HG02610 (cell line): ENCODE measurements around the gene GEMIN8.

Source experiments
- ATAC-seq: cut with Tn5 transposase; IDR thresholded peaks from one replicate; pipeline ENCODE4 v1.9.1; 2021; ENCODE audit warnings: mild to moderate bottlenecking, moderate library complexity; ENCODE audit not compliant: unreplicated experiment

Gene GEMIN8

GRCh38 chrX:14029425-14030173 is at the start of gene GEMIN8:
TSS of gene GEMIN8 (minus strand) at chrX:14029892. CDS start at chrX:14021478, 8,414 bp downstream.
- peak; percentile 77 for ATAC-seq

GRCh38 chrX:14076639-14077038 is 46.9 kb upstream of the GEMIN8 start:
- no peak for ATAC-seq

GRCh38 chrX:14073556-14073955 is 43.9 kb upstream of the GEMIN8 start:
- ATAC-seq = no peak

GRCh38 chrX:14073071-14073470 is 43.4 kb upstream of the GEMIN8 start:
- no peak for ATAC-seq

GRCh38 chrX:14065800-14066199 is 36.1 kb upstream of the GEMIN8 start:
- no peak for ATAC-seq

GRCh38 chrX:14064626-14065432 is 35.1 kb upstream of the GEMIN8 start:
- no peak for ATAC-seq

GRCh38 chrX:14062524-14062923 is 32.8 kb upstream of the GEMIN8 start:
- no peak for ATAC-seq

GRCh38 chrX:14056206-14056605 is 26.5 kb upstream of the GEMIN8 start:
- no peak for ATAC-seq

- ATAC-seq = no peak
Measured at GRCh38 chrX:14051416-14051815, 21.7 kb upstream of the GEMIN8 start.

- ATAC-seq = no peak
Measured at GRCh38 chrX:14050709-14051108, 21.0 kb upstream of the GEMIN8 start.

GRCh38 chrX:14043209-14043608 is 13.5 kb upstream of the GEMIN8 start:
- ATAC-seq = no peak

GRCh38 chrX:14039344-14039743 is 9.7 kb upstream of the GEMIN8 start:
- peak; percentile 43 for ATAC-seq

GRCh38 chrX:14038375-14039085 is 8.8 kb upstream of the GEMIN8 start:
- no peak for ATAC-seq

GRCh38 chrX:14032406-14032805 is 2.7 kb upstream of the GEMIN8 start:
- ATAC-seq = no peak

GRCh38 chrX:14030174-14030530 is 460 bp upstream of the GEMIN8 start:
- no peak for ATAC-seq

- no peak for ATAC-seq
Measured at GRCh38 chrX:14029039-14029424, 660 bp downstream of the GEMIN8 start.

GRCh38 chrX:14028473-14028872 is 1.2 kb downstream of the GEMIN8 start:
- peak; percentile 39 for ATAC-seq

- peak; percentile 48 for ATAC-seq
Measured at GRCh38 chrX:14027511-14028019, 2.1 kb downstream of the GEMIN8 start.

GRCh38 chrX:14027036-14027435 is 2.7 kb downstream of the GEMIN8 start:
- ATAC-seq = no peak

GRCh38 chrX:14026121-14026520 is 3.6 kb downstream of the GEMIN8 start:
- no peak for ATAC-seq

GRCh38 chrX:14022019-14022418 is 7.7 kb downstream of the GEMIN8 start:
- no peak for ATAC-seq
